ENCODE measurements around the gene SLC30A2. TPM values are rescaled to one million over a fixed set of nuclear protein-coding genes. Genes with fewer than 3 reads are reported as not detected.

SLC30A2 gene
- total and polyA plus RNA-seq, 9 of the 15 experiments (the other 6 are each of a cell fraction or from before 2014, with no cell fraction given), result 0.01 to 0.18 (median 0.06) TPM; not detected in 3

GRCh38 chr1:26015358-26015757 is 30.6 kb downstream of the SLC30A2 start (continued):
- TF ChIP-seq PBX2 (CRISPR knock-in tag; IDR thresholded peaks at IDR 0.05; ENCODE audit: low read depth), result no peak
- TF ChIP-seq PBX2 (tag; conservative IDR thresholded peaks at IDR 0.05; ENCODE audit: low read depth), result 0 out of 2 replicates have a peak, but pooled peaks have one; percentile 17
- TF ChIP-seq CHD7 (IDR thresholded peaks at IDR 0.05; ENCODE audit: low read depth, low read length), result no peak
- TF ChIP-seq FOXA3 (CRISPR knock-in tag; conservative IDR thresholded peaks at IDR 0.05 in 1 of 2, IDR thresholded peaks at IDR 0.05 in 1 of 2), result 0 out of 4 replicates have a peak, but pooled peaks of 1 of the 2 experiments have one; percentile 32
- no peak for TF ChIP-seq ZNF175 (CRISPR knock-in tag; IDR thresholded peaks at IDR 0.05; ENCODE audit: low read depth)
- TF ChIP-seq FOXJ3 (CRISPR knock-in tag; IDR thresholded peaks at IDR 0.05), result no peak
- TF ChIP-seq ZNF384 (IDR thresholded peaks at IDR 0.05; ENCODE audit: low read depth, low read length), result peak; percentile 67
- no peak for TF ChIP-seq KDM5B (IDR thresholded peaks at IDR 0.05; ENCODE audit: insufficient replicate concordance, low read depth, low read length)
